BE2C (cell line): ENCODE data around the gene SLC9A1.
A peak's percentile ranks its signal among the peaks of the same experiment; 100 is the strongest.

Experiments used
- DNase-seq: peaks from one replicate; pipeline ENCODE4 v3.0.0-alpha.2; 2020
- H3K27me3 ChIP-seq: fragments of 250-450 bp; sonication (Bioruptor Pico); 2 replicates; pipeline ENCODE4 v1.5.1; 2020; ENCODE audit warnings: mild to moderate bottlenecking
- H3K36me3 ChIP-seq: fragments of 250-450 bp; sonication (Bioruptor Pico); 2 replicates; pipeline ENCODE4 v1.5.1; 2020; ENCODE audit warnings: mild to moderate bottlenecking
- H3K4me1 ChIP-seq: fragments of 250-450 bp; sonication (Bioruptor Pico); 2 replicates; pipeline ENCODE4 v1.5.1; 2020
- H3K4me3 ChIP-seq: 2 replicates; pipeline ENCODE4 v1.5.1; 2011; ENCODE audit warnings: low read depth, low read length
- H3K9me3 ChIP-seq: fragments of 250-450 bp; sonication (Bioruptor Pico); 2 replicates; pipeline ENCODE4 v1.5.1; 2020
- TF ChIP-seq, protein P1 (sequence below): IDR thresholded peaks from 2 replicates; pipeline ENCODE4 v1.5.1; 2012; ENCODE audit warnings: mild to moderate bottlenecking, low read depth, low read length

Gene SLC9A1

DNA sequence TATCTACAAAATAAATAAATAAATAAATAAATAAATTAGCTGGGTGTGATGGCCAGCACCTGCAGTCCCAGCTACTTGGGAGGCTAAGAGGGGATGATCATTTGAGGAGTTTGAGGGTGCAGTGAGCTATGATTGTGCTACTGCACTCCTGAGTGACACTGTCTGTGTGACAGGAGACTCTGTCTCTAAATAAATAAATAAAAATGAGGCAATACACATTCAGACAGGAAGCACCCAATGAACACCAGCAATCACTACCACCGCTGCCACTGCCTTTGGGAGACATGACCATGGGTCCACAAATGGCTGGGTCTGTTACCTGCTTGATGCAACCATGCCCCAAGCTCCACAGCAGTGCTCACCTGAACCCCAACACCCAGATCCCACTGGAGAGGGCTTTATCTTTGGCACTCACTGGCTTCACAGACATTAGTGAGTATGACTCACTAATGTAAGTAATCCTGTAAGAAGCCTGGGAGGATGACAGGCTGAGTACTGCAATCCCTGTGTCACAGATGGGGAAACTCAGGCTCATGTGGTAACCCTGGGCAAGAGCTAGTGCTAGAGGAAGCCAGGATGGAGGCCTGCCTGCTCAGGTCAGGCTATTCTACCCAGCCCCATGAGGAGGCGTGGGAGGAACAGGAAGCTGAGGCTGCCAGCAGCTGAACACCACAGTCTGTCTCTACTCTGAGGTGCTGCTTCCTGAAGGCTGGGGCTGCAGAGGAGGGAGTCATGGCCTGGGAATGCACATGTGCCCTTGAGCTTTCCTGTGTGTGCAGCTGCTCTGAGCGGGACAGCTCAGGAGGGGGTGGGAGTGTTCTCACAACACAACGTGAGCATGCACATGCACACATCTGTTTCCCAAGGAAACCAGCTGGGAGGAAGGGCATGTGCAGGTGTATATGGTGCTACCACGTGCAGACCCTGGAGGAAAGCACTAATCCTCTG is 43.0 kb downstream of the SLC9A1 start:
- TF ChIP-seq, protein P1, sequence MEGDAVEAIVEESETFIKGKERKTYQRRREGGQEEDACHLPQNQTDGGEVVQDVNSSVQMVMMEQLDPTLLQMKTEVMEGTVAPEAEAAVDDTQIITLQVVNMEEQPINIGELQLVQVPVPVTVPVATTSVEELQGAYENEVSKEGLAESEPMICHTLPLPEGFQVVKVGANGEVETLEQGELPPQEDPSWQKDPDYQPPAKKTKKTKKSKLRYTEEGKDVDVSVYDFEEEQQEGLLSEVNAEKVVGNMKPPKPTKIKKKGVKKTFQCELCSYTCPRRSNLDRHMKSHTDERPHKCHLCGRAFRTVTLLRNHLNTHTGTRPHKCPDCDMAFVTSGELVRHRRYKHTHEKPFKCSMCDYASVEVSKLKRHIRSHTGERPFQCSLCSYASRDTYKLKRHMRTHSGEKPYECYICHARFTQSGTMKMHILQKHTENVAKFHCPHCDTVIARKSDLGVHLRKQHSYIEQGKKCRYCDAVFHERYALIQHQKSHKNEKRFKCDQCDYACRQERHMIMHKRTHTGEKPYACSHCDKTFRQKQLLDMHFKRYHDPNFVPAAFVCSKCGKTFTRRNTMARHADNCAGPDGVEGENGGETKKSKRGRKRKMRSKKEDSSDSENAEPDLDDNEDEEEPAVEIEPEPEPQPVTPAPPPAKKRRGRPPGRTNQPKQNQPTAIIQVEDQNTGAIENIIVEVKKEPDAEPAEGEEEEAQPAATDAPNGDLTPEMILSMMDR: peak; percentile 22; the same call in 1 of the 2 replicates
- Histone ChIP-seq H3K27me3 (no peaks in the 10 kb centered on the region), H3K9me3 (no peaks in the 10 kb centered on the region), H3K4me1 (peaks cover 3% of the 10 kb centered on the region; the same call in 1 of the 2 replicates), H3K36me3 (no peaks in the 10 kb centered on the region), H3K4me3 (no peak overlapping the region)
- peak; percentile 58 for DNase-seq

DNA sequence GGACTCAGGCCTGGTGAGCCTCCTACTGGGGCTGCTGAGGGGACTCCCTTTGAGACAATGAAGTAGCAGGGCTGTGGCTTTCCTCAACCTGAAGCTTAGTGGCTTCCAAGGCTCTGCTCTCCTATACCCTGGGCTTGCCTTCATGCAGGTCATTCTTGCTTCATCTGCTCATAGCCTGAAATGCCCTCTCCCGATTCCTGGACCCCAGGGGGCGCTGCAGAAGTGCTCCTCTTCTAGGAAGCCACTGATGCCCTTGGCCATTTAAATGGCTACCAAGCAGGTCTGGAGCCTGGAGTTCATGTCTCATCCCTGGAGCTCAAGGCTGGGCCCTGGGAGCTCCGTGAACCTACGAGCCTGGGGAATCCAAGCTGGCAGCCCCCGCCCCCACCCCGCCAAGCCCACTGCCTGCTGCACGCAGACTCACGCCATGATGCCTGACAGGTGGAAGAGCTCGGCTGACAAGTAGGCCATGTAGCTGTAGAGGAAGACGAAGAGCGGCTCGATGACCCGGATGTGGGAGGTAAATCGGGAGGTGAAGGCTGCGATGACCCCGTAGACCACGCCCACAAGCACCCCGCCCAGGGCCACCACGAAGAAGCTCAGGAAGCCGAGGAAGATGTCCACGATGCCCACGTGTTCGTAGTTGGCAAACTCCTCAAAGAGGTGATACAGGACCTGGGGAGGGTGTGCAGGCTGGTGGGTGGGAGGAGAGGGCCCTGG is 45.7 kb downstream of the SLC9A1 start:
- no peaks in the 10 kb centered on the region for H3K36me3 ChIP-seq
- H3K4me3 ChIP-seq: no peak overlapping the region
- TF ChIP-seq, protein P1: peak; percentile 13; the same call in 1 of the 2 replicates
- H3K4me1 ChIP-seq: peaks cover 3% of the 10 kb centered on the region; the same call in 1 of the 2 replicates
- no peaks in the 10 kb centered on the region for H3K9me3 ChIP-seq
- no peak for DNase-seq
- H3K27me3 ChIP-seq: no peaks in the 10 kb centered on the region

DNA sequence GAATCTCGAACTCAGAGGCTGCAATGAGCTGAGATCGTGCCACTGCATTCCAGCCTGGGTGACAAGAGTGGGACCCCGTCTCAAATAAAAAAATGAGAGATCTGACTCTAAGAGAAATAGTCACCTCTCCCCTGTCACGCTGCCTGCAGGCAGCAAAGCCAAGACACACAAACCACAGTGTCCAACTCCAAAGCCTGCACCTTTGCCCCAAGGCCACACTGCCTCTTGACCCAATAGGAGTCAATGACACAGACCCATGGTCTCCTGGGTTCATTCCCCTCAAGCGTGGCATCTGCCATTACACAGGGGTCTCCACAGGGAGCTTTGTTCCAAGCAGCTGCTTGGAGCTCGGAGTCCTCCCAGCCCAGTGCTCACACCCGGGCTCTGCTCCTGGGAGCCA is 46.3 kb downstream of the SLC9A1 start:
- H3K4me3 ChIP-seq: no peak overlapping the region
- H3K36me3 ChIP-seq: no peaks in the 10 kb centered on the region

DNA sequence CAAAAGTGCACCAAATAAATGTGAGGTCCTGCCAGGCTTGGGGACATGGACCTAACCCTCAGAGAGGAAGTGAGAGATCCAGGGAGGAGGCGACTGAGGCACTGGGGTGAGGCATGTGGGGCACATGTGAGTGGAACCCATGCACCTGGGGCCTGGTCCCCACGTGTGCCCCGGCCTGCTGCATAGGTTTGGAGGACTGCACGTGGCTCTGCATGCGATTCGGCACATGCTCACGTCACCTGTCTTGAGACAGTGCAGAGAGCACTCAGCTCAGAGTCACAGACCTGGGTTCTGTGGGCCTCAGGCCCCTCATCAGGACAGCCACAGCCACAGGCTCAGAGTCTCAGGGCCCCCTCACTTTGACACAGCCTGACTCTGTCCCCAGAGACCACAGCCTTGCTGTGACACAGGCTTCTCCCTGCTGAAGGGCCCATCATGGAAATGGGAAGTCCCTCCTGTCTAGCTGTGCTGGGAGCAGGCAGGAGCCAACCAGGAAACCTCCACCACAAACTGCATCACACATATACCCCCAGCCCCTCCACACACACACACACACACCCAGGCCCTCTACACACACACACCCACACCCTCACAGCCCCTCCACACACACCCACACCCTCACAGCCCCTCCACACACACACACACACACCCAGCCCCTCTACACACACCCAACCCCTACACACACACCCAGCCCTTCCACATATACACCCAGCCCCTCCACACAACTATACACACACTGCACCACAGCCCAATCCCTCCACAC is 48.2 kb downstream of the SLC9A1 start:
- Histone ChIP-seq H3K27me3 (no peaks in the 10 kb centered on the region), H3K9me3 (no peaks in the 10 kb centered on the region), H3K36me3 (0 out of 2 replicates have a peak, but pooled peaks cover 2% of the 10 kb centered on the region), H3K4me3 (no peak overlapping the region), H3K4me1 (peaks cover 3% of the 10 kb centered on the region; the same call in 1 of the 2 replicates)
- TF ChIP-seq, protein P1: no peak
- DNase-seq: no peak

More for the DNA sequence above, 46.3 kb downstream of the SLC9A1 start:
- H3K27me3 ChIP-seq: no peaks in the 10 kb centered on the region
- TF ChIP-seq, protein P1: no peak
- peaks cover 3% of the 10 kb centered on the region; the same call in 1 of the 2 replicates for H3K4me1 ChIP-seq
- no peaks in the 10 kb centered on the region for H3K9me3 ChIP-seq
- DNase-seq: no peak

DNA sequence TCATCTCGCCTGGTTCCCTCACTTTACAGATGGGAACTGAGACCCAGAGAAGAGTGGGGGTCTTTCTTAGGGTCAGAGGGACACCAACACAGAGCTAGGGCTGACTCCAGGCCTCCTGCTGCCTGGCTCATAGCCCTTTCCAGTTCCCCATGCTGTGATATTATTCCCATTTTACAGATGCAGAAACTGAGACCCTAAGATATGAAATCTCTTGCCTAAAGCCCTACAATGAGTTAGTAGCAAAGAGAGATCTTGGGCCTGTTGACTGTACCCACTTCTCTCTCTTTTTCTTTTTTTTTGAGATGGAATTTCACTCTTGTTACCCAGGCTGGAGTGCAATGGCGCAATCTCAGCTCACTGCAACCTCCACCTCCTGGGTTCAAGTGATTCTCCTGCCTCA is 49.9 kb downstream of the SLC9A1 start:
- DNase-seq: no peak
- TF ChIP-seq, protein P1: no peak
- Histone ChIP-seq H3K4me3 (no peak overlapping the region), H3K9me3 (no peaks in the 10 kb centered on the region), H3K4me1 (peaks cover 7% of the 10 kb centered on the region; the same call in 1 of the 2 replicates), H3K36me3 (0 out of 2 replicates have a peak, but pooled peaks cover 2% of the 10 kb centered on the region), H3K27me3 (no peaks in the 10 kb centered on the region)
